ENCODE data around the gene NADSYN1.

Gene NADSYN1

GRCh38 chr11:71429701-71430100 lies 23.3 kb upstream of the NADSYN1 start:
- TF ChIP-seq GLIS1 (tag by site-specific recombination; IDR thresholded peaks at IDR 0.05) = no peak
- no peak for TF ChIP-seq ZBTB20 (tag by site-specific recombination; IDR thresholded peaks at IDR 0.05)
- TF ChIP-seq, protein P1, sequence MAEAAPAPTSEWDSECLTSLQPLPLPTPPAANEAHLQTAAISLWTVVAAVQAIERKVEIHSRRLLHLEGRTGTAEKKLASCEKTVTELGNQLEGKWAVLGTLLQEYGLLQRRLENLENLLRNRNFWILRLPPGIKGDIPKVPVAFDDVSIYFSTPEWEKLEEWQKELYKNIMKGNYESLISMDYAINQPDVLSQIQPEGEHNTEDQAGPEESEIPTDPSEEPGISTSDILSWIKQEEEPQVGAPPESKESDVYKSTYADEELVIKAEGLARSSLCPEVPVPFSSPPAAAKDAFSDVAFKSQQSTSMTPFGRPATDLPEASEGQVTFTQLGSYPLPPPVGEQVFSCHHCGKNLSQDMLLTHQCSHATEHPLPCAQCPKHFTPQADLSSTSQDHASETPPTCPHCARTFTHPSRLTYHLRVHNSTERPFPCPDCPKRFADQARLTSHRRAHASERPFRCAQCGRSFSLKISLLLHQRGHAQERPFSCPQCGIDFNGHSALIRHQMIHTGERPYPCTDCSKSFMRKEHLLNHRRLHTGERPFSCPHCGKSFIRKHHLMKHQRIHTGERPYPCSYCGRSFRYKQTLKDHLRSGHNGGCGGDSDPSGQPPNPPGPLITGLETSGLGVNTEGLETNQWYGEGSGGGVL (tag by site-specific recombination; IDR thresholded peaks at IDR 0.05) = no peak
- TF ChIP-seq ZNF785 (tag by site-specific recombination; IDR thresholded peaks at IDR 0.05) = no peak
- TF ChIP-seq REPIN1 (tag by site-specific recombination; IDR thresholded peaks at IDR 0.05; ENCODE audit: low read depth) = no peak
- no peak for TF ChIP-seq ZNF629 (tag by site-specific recombination; IDR thresholded peaks at IDR 0.05)
- TF ChIP-seq, protein P2, sequence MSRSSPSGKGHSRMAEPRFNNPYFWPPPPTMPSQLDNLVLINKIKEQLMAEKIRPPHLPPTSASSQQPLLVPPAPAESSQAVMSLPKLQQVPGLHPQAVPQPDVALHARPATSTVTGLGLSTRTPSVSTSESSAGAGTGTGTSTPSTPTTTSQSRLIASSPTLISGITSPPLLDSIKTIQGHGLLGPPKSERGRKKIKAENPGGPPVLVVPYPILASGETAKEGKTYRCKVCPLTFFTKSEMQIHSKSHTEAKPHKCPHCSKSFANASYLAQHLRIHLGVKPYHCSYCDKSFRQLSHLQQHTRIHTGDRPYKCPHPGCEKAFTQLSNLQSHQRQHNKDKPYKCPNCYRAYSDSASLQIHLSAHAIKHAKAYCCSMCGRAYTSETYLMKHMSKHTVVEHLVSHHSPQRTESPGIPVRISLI (tag by site-specific recombination; IDR thresholded peaks at IDR 0.05) = no peak
- no peak for TF ChIP-seq ZIC2 (tag by site-specific recombination; IDR thresholded peaks at IDR 0.05)
- TF ChIP-seq ZNF391 (tag by site-specific recombination; IDR thresholded peaks at IDR 0.05; ENCODE audit: borderline replicate concordance, low read depth) = no peak
- TF ChIP-seq, protein P3, sequence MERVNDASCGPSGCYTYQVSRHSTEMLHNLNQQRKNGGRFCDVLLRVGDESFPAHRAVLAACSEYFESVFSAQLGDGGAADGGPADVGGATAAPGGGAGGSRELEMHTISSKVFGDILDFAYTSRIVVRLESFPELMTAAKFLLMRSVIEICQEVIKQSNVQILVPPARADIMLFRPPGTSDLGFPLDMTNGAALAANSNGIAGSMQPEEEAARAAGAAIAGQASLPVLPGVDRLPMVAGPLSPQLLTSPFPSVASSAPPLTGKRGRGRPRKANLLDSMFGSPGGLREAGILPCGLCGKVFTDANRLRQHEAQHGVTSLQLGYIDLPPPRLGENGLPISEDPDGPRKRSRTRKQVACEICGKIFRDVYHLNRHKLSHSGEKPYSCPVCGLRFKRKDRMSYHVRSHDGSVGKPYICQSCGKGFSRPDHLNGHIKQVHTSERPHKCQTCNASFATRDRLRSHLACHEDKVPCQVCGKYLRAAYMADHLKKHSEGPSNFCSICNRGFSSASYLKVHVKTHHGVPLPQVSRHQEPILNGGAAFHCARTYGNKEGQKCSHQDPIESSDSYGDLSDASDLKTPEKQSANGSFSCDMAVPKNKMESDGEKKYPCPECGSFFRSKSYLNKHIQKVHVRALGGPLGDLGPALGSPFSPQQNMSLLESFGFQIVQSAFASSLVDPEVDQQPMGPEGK (tag by site-specific recombination; IDR thresholded peaks at IDR 0.05) = no peak
- TF ChIP-seq ZSCAN18 (tag by site-specific recombination; IDR thresholded peaks at IDR 0.05) = no peak
- TF ChIP-seq ZBTB7A (tag by site-specific recombination; IDR thresholded peaks at IDR 0.05; ENCODE audit: low read depth) = no peak
- POLR2A ChIA-PET = interaction anchor here (1.1 kb wide), 1 partner anchor 19 kb away, joined by 3 read pairs; the partner anchor contains the start of gene DHCR7
- Histone ChIP-seq H3K4me1 (ENCODE audit: control insufficient read depth, insufficient read depth, low read length) (no peaks in the 10 kb centered on the region), H3K36me3 (ENCODE audit: control insufficient read depth in 2 of 2, insufficient read depth in 1 of 2, low read length in 2 of 2) (peaks cover 0 to 1% of the 10 kb centered on the region in 2 experiments; a peak in 1 of 3 replicates), H3K9me3 (ENCODE audit: control insufficient read depth, insufficient read depth, low read depth, low read length) (no peaks in the 10 kb centered on the region), H3K27ac (ENCODE audit: extremely low read depth, low read depth, low read length) (no peak overlapping the region), H3K4me3 (ENCODE audit: low read depth, low read length) (no peak overlapping the region)
- CTCF ChIA-PET = interaction anchor here (1.1 kb wide), 1 partner anchor 17 kb away, joined by 3 read pairs; no protein-coding TSS in a partner anchor

GRCh38 chr11:71430166-71430565 lies 22.8 kb upstream of the NADSYN1 start:
- POLR2A ChIA-PET = interaction anchor here (1.1 kb wide), 1 partner anchor 19 kb away, joined by 3 read pairs; the partner anchor contains the start of gene DHCR7
- Histone ChIP-seq H3K27ac (ENCODE audit: extremely low read depth, low read depth, low read length) (no peak overlapping the region), H3K4me3 (ENCODE audit: low read depth, low read length) (no peak overlapping the region), H3K4me1 (ENCODE audit: control insufficient read depth, insufficient read depth, low read length) (no peaks in the 10 kb centered on the region), H3K9me3 (ENCODE audit: control insufficient read depth, insufficient read depth, low read depth, low read length) (no peaks in the 10 kb centered on the region), H3K36me3 (ENCODE audit: control insufficient read depth in 2 of 2, insufficient read depth in 1 of 2, low read length in 2 of 2) (peaks cover 0 to 6% of the 10 kb centered on the region in 2 experiments; a peak in 1 of 3 replicates)
- CTCF ChIA-PET = interaction anchor here (0.6 kb wide), 1 partner anchor 311 kb away, joined by 3 read pairs; no protein-coding TSS in a partner anchor
- TF ChIP-seq ZNF202 (tag by site-specific recombination; IDR thresholded peaks at IDR 0.05; ENCODE audit: borderline replicate concordance) (no peak), YY1 (tag by site-specific recombination; IDR thresholded peaks at IDR 0.05) (no peak), ZNF791 (tag by site-specific recombination; IDR thresholded peaks at IDR 0.05) (no peak), ZNF747 (tag by site-specific recombination; IDR thresholded peaks at IDR 0.05) (no peak), ZNF10 (tag by site-specific recombination; IDR thresholded peaks at IDR 0.05) (no peak), ZNF350 (tag by site-specific recombination; IDR thresholded peaks at IDR 0.05) (no peak), ZNF776 (tag by site-specific recombination; IDR thresholded peaks at IDR 0.05; ENCODE audit: borderline replicate concordance) (no peak), ZBTB20 (tag by site-specific recombination; IDR thresholded peaks at IDR 0.05) (no peak), ZNF677 (tag by site-specific recombination; IDR thresholded peaks at IDR 0.05) (no peak)
